BLaER1 (cell line): ENCODE measurements around the gene RBPJ.
"Not testable (repeated sequence)": the region's sequence is repeated elsewhere in the genome, so short reads cannot be mapped to it uniquely, and the experiment has no call there.

Experiments used
- H3K27ac ChIP-seq: shearing (Covaris generic); formaldehyde crosslinking; 2 replicates; pipeline ENCODE4 v1.8.1; 2022
- H3K27me3 ChIP-seq: shearing (Covaris generic); formaldehyde crosslinking; 2 replicates; pipeline ENCODE4 v1.8.1; 2022
- H3K36me3 ChIP-seq: shearing (Covaris generic); formaldehyde crosslinking; 2 replicates; pipeline ENCODE4 v1.8.1; 2022
- H3K4me1 ChIP-seq: shearing (Covaris generic); formaldehyde crosslinking; 2 replicates; pipeline ENCODE4 v1.8.1; 2022
- H3K4me2 ChIP-seq: shearing (Covaris generic); formaldehyde crosslinking; 2 replicates; pipeline ENCODE4 v1.8.1; 2022
- H3K4me3 ChIP-seq: shearing (Covaris generic); formaldehyde crosslinking; 2 replicates; pipeline ENCODE4 v1.8.1; 2022
- H3K9ac ChIP-seq: shearing (Covaris generic); formaldehyde crosslinking; 2 replicates; pipeline ENCODE4 v1.8.1; 2022
- H3K9me3 ChIP-seq: shearing (Covaris generic); formaldehyde crosslinking; 2 replicates; pipeline ENCODE4 v1.8.1; 2022
- H4K20me1 ChIP-seq: shearing (Covaris generic); formaldehyde crosslinking; 2 replicates; pipeline ENCODE4 v1.8.1; 2022
- Cebpa-rat ChIP-seq: shearing (Covaris generic); IDR thresholded peaks from 2 replicates; pipeline ENCODE4 v1.8.1; 2022

RBPJ gene

GRCh38 chr4:26354491-26354890, 33.7 kb downstream of the RBPJ start:
- H3K36me3 ChIP-seq = peaks cover 29% of the 10 kb centered on the region
- peaks cover 21% of the 10 kb centered on the region for H3K4me1 ChIP-seq

GRCh38 chr4:26355392-26356052, 34.7 kb downstream of the RBPJ start:
- H3K9ac ChIP-seq = no peak overlapping the region

More at GRCh38 chr4:26354491-26354890, 33.7 kb downstream of the RBPJ start:
- H3K4me2 ChIP-seq = no peak overlapping the region
- H3K9me3 ChIP-seq = peaks cover 6% of the 10 kb centered on the region; the same call in 1 of the 2 replicates
- H3K9ac ChIP-seq = no peak overlapping the region
- peaks cover 100% of the 10 kb centered on the region for H4K20me1 ChIP-seq
- H3K27ac ChIP-seq = no peak overlapping the region
- no peak for TF ChIP-seq Cebpa-rat
- no peak overlapping the region for H3K4me3 ChIP-seq
- H3K27me3 ChIP-seq = no peaks in the 10 kb centered on the region

GRCh38 chr4:26356081-26356501, 35.3 kb downstream of the RBPJ start:
- Histone ChIP-seq H3K27ac (no peak overlapping the region), H3K4me3 (no peak overlapping the region), H3K36me3 (peaks cover 31% of the 10 kb centered on the region), H3K27me3 (no peaks in the 10 kb centered on the region), H3K9me3 (peaks cover 6% of the 10 kb centered on the region; the same call in 1 of the 2 replicates), H3K4me1 (peaks cover 32% of the 10 kb centered on the region), H3K9ac (no peak overlapping the region), H4K20me1 (peaks cover 100% of the 10 kb centered on the region), H3K4me2 (peak overlapping the region; percentile 49)
- no peak for TF ChIP-seq Cebpa-rat

More at GRCh38 chr4:26355392-26356052, 34.7 kb downstream of the RBPJ start:
- peaks cover 27% of the 10 kb centered on the region for H3K4me1 ChIP-seq
- no peak overlapping the region for H3K27ac ChIP-seq
- no peaks in the 10 kb centered on the region for H3K27me3 ChIP-seq
- peaks cover 31% of the 10 kb centered on the region for H3K36me3 ChIP-seq
- peak overlapping the region; percentile 49 for H3K4me2 ChIP-seq
- H3K9me3 ChIP-seq = peaks cover 6% of the 10 kb centered on the region; the same call in 1 of the 2 replicates
- H4K20me1 ChIP-seq = peaks cover 100% of the 10 kb centered on the region
- TF ChIP-seq Cebpa-rat = no peak
- no peak overlapping the region for H3K4me3 ChIP-seq

- H3K27ac ChIP-seq, H3K4me2 ChIP-seq, H3K9ac ChIP-seq, H3K9me3 ChIP-seq, H3K4me3 ChIP-seq, H3K27me3 ChIP-seq: not testable (repeated sequence)
- Histone ChIP-seq H3K36me3 (peaks cover 29% of the 10 kb centered on the region), H3K4me1 (peaks cover 31% of the 10 kb centered on the region), H4K20me1 (peaks cover 99% of the 10 kb centered on the region)
These were observed 38.7 kb downstream of the RBPJ start for GRCh38 chr4:26359521-26359920.

GRCh38 chr4:26360273-26360672, 39.5 kb downstream of the RBPJ start:
- H3K9me3 ChIP-seq = peaks cover 6% of the 10 kb centered on the region; the same call in 1 of the 2 replicates
- peaks cover 99% of the 10 kb centered on the region for H4K20me1 ChIP-seq
- no peak overlapping the region for H3K9ac ChIP-seq
- H3K4me1 ChIP-seq = peaks cover 23% of the 10 kb centered on the region
- no peak overlapping the region for H3K27ac ChIP-seq
- H3K4me3 ChIP-seq = no peak overlapping the region
- H3K4me2 ChIP-seq = no peak overlapping the region
- H3K36me3 ChIP-seq = peaks cover 29% of the 10 kb centered on the region
- TF ChIP-seq Cebpa-rat = no peak
- H3K27me3 ChIP-seq = no peaks in the 10 kb centered on the region

GRCh38 chr4:26360864-26361263, 40.0 kb downstream of the RBPJ start:
- Histone ChIP-seq H3K36me3 (peaks cover 26% of the 10 kb centered on the region), H4K20me1 (peaks cover 99% of the 10 kb centered on the region), H3K27me3 (no peaks in the 10 kb centered on the region), H3K4me3 (no peak overlapping the region), H3K4me2 (no peak overlapping the region), H3K9ac (no peak overlapping the region), H3K9me3 (peaks cover 6% of the 10 kb centered on the region; the same call in 1 of the 2 replicates), H3K4me1 (peaks cover 18% of the 10 kb centered on the region), H3K27ac (no peak overlapping the region)
- TF ChIP-seq Cebpa-rat = no peak

- Histone ChIP-seq H3K4me3 (no peak overlapping the region), H3K36me3 (peaks cover 29% of the 10 kb centered on the region), H3K4me1 (peaks cover 13% of the 10 kb centered on the region), H4K20me1 (peaks cover 99% of the 10 kb centered on the region), H3K4me2 (no peak overlapping the region), H3K27ac (no peak overlapping the region), H3K9me3 (peaks cover 6% of the 10 kb centered on the region; the same call in 1 of the 2 replicates), H3K9ac (no peak overlapping the region), H3K27me3 (no peaks in the 10 kb centered on the region)
- no peak for TF ChIP-seq Cebpa-rat
These were observed 40.5 kb downstream of the RBPJ start for GRCh38 chr4:26361297-26361696.

GRCh38 chr4:26362745-26363439, 42.1 kb downstream of the RBPJ start:
- Histone ChIP-seq H3K9me3 (peaks cover 6% of the 10 kb centered on the region; the same call in 1 of the 2 replicates), H3K4me2 (no peak overlapping the region), H4K20me1 (peaks cover 99% of the 10 kb centered on the region), H3K4me1 (peaks cover 12% of the 10 kb centered on the region; the same call in 1 of the 2 replicates), H3K9ac (no peak overlapping the region), H3K36me3 (peaks cover 42% of the 10 kb centered on the region), H3K4me3 (no peak overlapping the region), H3K27me3 (no peaks in the 10 kb centered on the region), H3K27ac (no peak overlapping the region)
- TF ChIP-seq Cebpa-rat = no peak

GRCh38 chr4:26365537-26366150, 44.8 kb downstream of the RBPJ start:
- Histone ChIP-seq H4K20me1 (peaks cover 99% of the 10 kb centered on the region), H3K9me3 (no peaks in the 10 kb centered on the region), H3K27ac (no peak overlapping the region), H3K4me2 (no peak overlapping the region), H3K36me3 (peaks cover 45% of the 10 kb centered on the region), H3K4me1 (peaks cover 6% of the 10 kb centered on the region; the same call in 1 of the 2 replicates), H3K4me3 (no peak overlapping the region), H3K27me3 (no peaks in the 10 kb centered on the region), H3K9ac (no peak overlapping the region)
- TF ChIP-seq Cebpa-rat = no peak

GRCh38 chr4:26367811-26368210, 47.0 kb downstream of the RBPJ start:
- no peak for TF ChIP-seq Cebpa-rat
- no peak overlapping the region for H3K4me2 ChIP-seq
- peaks cover 99% of the 10 kb centered on the region for H4K20me1 ChIP-seq
- no peaks in the 10 kb centered on the region for H3K9me3 ChIP-seq
- no peak overlapping the region for H3K27ac ChIP-seq
- H3K27me3 ChIP-seq = no peaks in the 10 kb centered on the region
- H3K4me1 ChIP-seq = peaks cover 14% of the 10 kb centered on the region
- H3K36me3 ChIP-seq = peaks cover 40% of the 10 kb centered on the region
- no peak overlapping the region for H3K4me3 ChIP-seq
- H3K9ac ChIP-seq = no peak overlapping the region
